GM12878 (cell line): ENCODE data around the gene SULT1C4. TPM values are rescaled to one million over a fixed set of nuclear protein-coding genes. Genes with fewer than 3 reads are reported as not detected.

Experiments used
- ATAC-seq: fragments of 200-7000 bp; cut with Tn5 transposase; 3 replicates; pipeline ENCODE4 v1.9.1; 2020; ENCODE audit warnings: mild to moderate bottlenecking, moderate library complexity
- BruUV-seq: library from RNA; stranded (reverse); fragments of 400-500 nt; replicated peaks from 2 replicates; lab custom pipeline; 2021; lab: Mats Ljungman, UMichigan
- CTCF ChIA-PET: fragments of 300-600 bp; sonication (Branson Sonifier 250); formaldehyde crosslinking; extraction: SDS; loops from one replicate; lab custom pipeline; 2021; ENCODE audit warnings: inconsistent platforms; lab: Yijun Ruan, JAX
- POLR2A ChIA-PET: fragments of 350-600 bp; formaldehyde crosslinking; extraction: SDS; loops from one replicate; lab custom pipeline; 2021; ENCODE audit warnings: inconsistent platforms; lab: Charles Lee
- RAD21 ChIA-PET: fragments of 300-600 bp; sonication (Branson Sonifier 250); formaldehyde crosslinking; loops from one replicate; lab custom pipeline; 2023; ENCODE audit warnings: antibody characterized with exemption; ENCODE audit not compliant: unreplicated experiment; lab: Charles Lee
- SMC1A ChIA-PET: fragments of 300-600 bp; sonication (Branson Sonifier 250); formaldehyde crosslinking; loops from one replicate; lab custom pipeline; 2023; ENCODE audit not compliant: unreplicated experiment, uncharacterized antibody; lab: Charles Lee
- DNase-seq: peaks from one replicate; pipeline ENCODE4 v3.0.0-alpha.2; 2011; ENCODE audit warnings: low read depth, low spot score
- FAIRE-seq: peaks from 3 replicates; lab custom pipeline; 2011; peaks lifted over from hg19 to GRCh38; lab: Jason Lieb, UNC
- H2AFZ ChIP-seq: 2 replicates; pipeline ENCODE4 v1.6.0; 2011; ENCODE audit warnings: low read depth, low read length, control low read depth; ENCODE audit not compliant: control insufficient read depth
- H3K27ac ChIP-seq: 2 replicates; pipeline ENCODE4 v1.5.1; 2011; ENCODE audit warnings: control low read depth; ENCODE audit not compliant: control insufficient read depth, insufficient read depth
- H3K27me3 ChIP-seq, 2 experiments: replicated peaks in 1 of 2; 2 replicates each; pipeline versions ENCODE4 v1.6.0 to v1.6.1; 2011; ENCODE audit warnings: low read length in 1 of 2; ENCODE audit not compliant: control insufficient read depth in 2 of 2, insufficient read depth in 2 of 2
- H3K36me3 ChIP-seq, 2 experiments: 2 replicates each; pipeline ENCODE4 v1.5.1; 2011; ENCODE audit warnings: low read length in 1 of 2; ENCODE audit not compliant: control insufficient read depth in 2 of 2, insufficient read depth in 2 of 2
- H3K4me1 ChIP-seq: 2 replicates; pipeline ENCODE4 v1.6.1; 2011; ENCODE audit warnings: mild to moderate bottlenecking, low read length, moderate library complexity, mixed read lengths; ENCODE audit not compliant: control insufficient read depth, insufficient read depth
- H3K4me2 ChIP-seq: 2 replicates; pipeline ENCODE4 v1.6.0; 2011; ENCODE audit warnings: control low read depth; ENCODE audit not compliant: control insufficient read depth, insufficient read depth
- H3K4me3 ChIP-seq: fragments of 200-600 bp; sonication (generic); 2 replicates; pipeline ENCODE4 v1.5.1; 2016
- H3K79me2 ChIP-seq: 2 replicates; pipeline ENCODE4 v1.6.0; 2011; ENCODE audit warnings: low read length; ENCODE audit not compliant: control insufficient read depth, insufficient read depth
- H3K9ac ChIP-seq: 2 replicates; pipeline ENCODE4 v1.8.0; 2011; ENCODE audit warnings: low read length, control low read depth, mixed read lengths; ENCODE audit not compliant: control insufficient read depth, insufficient read depth
- H3K9me3 ChIP-seq: replicated peaks from 3 replicates; pipeline ENCODE4 v1.5.1; 2011; ENCODE audit warnings: mild to moderate bottlenecking, low read length; ENCODE audit not compliant: control insufficient read depth, insufficient read depth
- H4K20me1 ChIP-seq: 2 replicates; pipeline ENCODE4 v1.6.0; 2011; ENCODE audit not compliant: control insufficient read depth, insufficient read depth
- BCL11A ChIP-seq: IDR thresholded peaks from 2 replicates; pipeline ENCODE4 v1.6.1; 2011; ENCODE audit warnings: low read depth, low read length
- BRCA1 ChIP-seq: IDR thresholded peaks from 2 replicates; pipeline ENCODE4 v1.6.1; 2011; ENCODE audit warnings: low read depth, low read length, improper control_type of control experiment
- CEBPB ChIP-seq, 2 experiments: fragments of 150-350 bp in 1 of 2; IDR thresholded peaks; 2 replicates each; pipeline ENCODE4 v1.6.1; 2012 to 2014; ENCODE audit warnings: low read depth in 2 of 2, low read length in 2 of 2, borderline replicate concordance in 1 of 2, inconsistent platforms in 1 of 2
- CHD1 ChIP-seq: IDR thresholded peaks from 2 replicates; pipeline ENCODE4 v1.6.1; 2012; ENCODE audit warnings: low read depth, low read length, improper control_type of control experiment
- E2F8 ChIP-seq: fragments of 450-650 bp; IDR thresholded peaks from 2 replicates; pipeline ENCODE4 v1.6.1; 2018; ENCODE audit warnings: mild to moderate bottlenecking, low read depth, moderate library complexity; ENCODE audit not compliant: partially characterized antibody
- JUND ChIP-seq: IDR thresholded peaks from 2 replicates; pipeline ENCODE4 v1.6.1; 2012; ENCODE audit warnings: low read depth, mild to moderate bottlenecking, low read length, improper control_type of control experiment, moderate library complexity
- LARP7 ChIP-seq: fragments of 450-650 bp; IDR thresholded peaks from 2 replicates; pipeline ENCODE4 v1.6.1; 2017; ENCODE audit warnings: mild to moderate bottlenecking
- MLLT1 ChIP-seq: fragments of 450-650 bp; IDR thresholded peaks from 2 replicates; pipeline ENCODE4 v1.6.1; 2016; ENCODE audit warnings: mild to moderate bottlenecking
- MTA3 ChIP-seq: IDR thresholded peaks from 2 replicates; pipeline ENCODE4 v1.6.1; 2012; ENCODE audit warnings: low read length, inconsistent platforms, borderline replicate concordance
- RELA ChIP-seq: fragments of 450-650 bp; IDR thresholded peaks from 2 replicates; pipeline ENCODE4 v1.8.0; 2014; ENCODE audit warnings: borderline replicate concordance; ENCODE audit not compliant: partially characterized antibody
- RFX5 ChIP-seq: IDR thresholded peaks from 2 replicates; pipeline ENCODE4 v1.6.1; 2011; ENCODE audit warnings: low read depth, low read length, improper control_type of control experiment
- SP1 ChIP-seq: IDR thresholded peaks from one replicate; pipeline ENCODE4 v1.6.1; 2011; ENCODE audit warnings: low read depth, low read length
- ZBED1 ChIP-seq: IDR thresholded peaks from 2 replicates; pipeline ENCODE4 v1.6.1; 2016; ENCODE audit warnings: borderline replicate concordance
- ZNF24 ChIP-seq: fragments of 450-650 bp; IDR thresholded peaks from 2 replicates; pipeline ENCODE4 v1.6.1; 2017; ENCODE audit warnings: antibody characterized with exemption, mild to moderate bottlenecking
- ZNF622 ChIP-seq: fragments of 450-650 bp; IDR thresholded peaks from 2 replicates; pipeline ENCODE4 v1.6.1; 2017; ENCODE audit warnings: mild to moderate bottlenecking, inconsistent platforms
- WGBS: methylation state at CpG from one replicate; pipeline ENCODE4 v1.1.6; 2016; ENCODE audit warnings: low lambda C conversion rate; ENCODE audit not compliant: insufficient replicate concordance, insufficient coverage; ENCODE audit errors: missing lambda C conversion rate; 5-methylcytosine and 5-hydroxymethylcytosine counted together
- in situ Hi-C: fragments of 300-500 bp; cut with MboI; formaldehyde crosslinking; loops from 9 replicates; pipeline ENCODE4 v1.14.3; 2018; ENCODE audit warnings: mixed read lengths
- intact Hi-C: fragments of 100-400 bp; cut with micrococcal nuclease; formaldehyde crosslinking; loops from one replicate; pipeline ENCODE4 v1.14.2; 2022; ENCODE audit not compliant: unreplicated experiment
- polyA plus RNA-seq, 11 experiments: library from polyadenylated mRNA; depleted of rRNA in 4 of 11; unstranded in 6 of 11; stranded (reverse) in 5 of 11; fragments of >200 nt; fragmentation: Nextera tagmentation in 4 of 11; fragmentation: Illumina TruSeq in 1 of 11; extraction: Ambion mirVana in 4 of 11; extraction: Trizol in 1 of 11; gene quantifications; 1 replicate in 1 of 11; 2 replicates in 10 of 11; pipeline versions ENCODE4 v1.2.1 to v1.2.3, GENCODE V29; 2011 to 2016; ENCODE audit warnings: inconsistent platforms in 2 of 11, missing spikeins in 2 of 11, low read depth in 1 of 11
- total RNA-seq, 4 experiments: library from RNA; depleted of rRNA in 3 of 4; stranded (reverse); fragments of >200 nt in 3 of 4; fragmentation: Illumina TruSeq in 1 of 4; extraction: Trizol in 1 of 4; gene quantifications; 2 replicates each; pipeline versions ENCODE4 v1.2.1 to v1.2.3, GENCODE V29; 2013 to 2021

SULT1C4 gene
- total and polyA plus RNA-seq, 10 of the 15 experiments (the other 5 are each of a cell fraction or from before 2014, with no cell fraction given) = 0.04 TPM; not detected in 9

- ChIA-PET RAD21 (no interaction called here), CTCF (interaction anchor here (0.9 to 1.6 kb wide), 3 partner anchors 130 to 291 kb away, joined by 3 to 4 read pairs (median 4); no protein-coding TSS in a partner anchor), SMC1A (interaction anchor here (0.8 kb wide), 1 partner anchor 239 kb away, joined by 3 read pairs; no protein-coding TSS in a partner anchor), POLR2A (no interaction called here)
- FAIRE-seq (no peak), DNase-seq (no peak), ATAC-seq (no peak)
- H3K27ac ChIP-seq = no peak overlapping the region
- no TSS peak for BruUV-seq
- H3K9ac ChIP-seq = no peak overlapping the region
- WGBS = 29% methylated on average over 3 of the region's 3 CpGs
- in situ Hi-C loops (no loop called here), intact Hi-C loops (no loop called here)
- H3K4me1 ChIP-seq = no peaks in the 10 kb centered on the region
- H3K4me3 ChIP-seq = no peak overlapping the region
- H3K9me3 ChIP-seq = no peaks in the 10 kb centered on the region
- no peak overlapping the region for H3K4me2 ChIP-seq
- H2AFZ ChIP-seq = no peak overlapping the region
- H3K79me2 ChIP-seq = no peaks in the 10 kb centered on the region
- H4K20me1 ChIP-seq = no peaks in the 10 kb centered on the region
- no peak for TF ChIP-seq JUND
- no peak for TF ChIP-seq BCL11A
- TF ChIP-seq BRCA1 = no peak
- H3K36me3 ChIP-seq = no peaks in the 10 kb centered on the region
- peaks cover 0 to 7% of the 10 kb centered on the region in 2 experiments; a peak in 1 of 4 replicates for H3K27me3 ChIP-seq
Measured at GRCh38 chr2:108345951-108346350, 31.8 kb upstream of the SULT1C4 start.

GRCh38 chr2:108346827-108347226 is 30.9 kb upstream of the SULT1C4 start:
- peaks cover 0 to 7% of the 10 kb centered on the region in 2 experiments; a peak in 1 of 4 replicates for H3K27me3 ChIP-seq
- no peak overlapping the region for H3K9ac ChIP-seq
- 6% methylated on average over 3 of the region's 3 CpGs for WGBS
- SMC1A ChIA-PET = interaction anchor here (0.6 to 0.8 kb wide), 2 partner anchors 238 to 290 kb away, joined by 3 read pairs; no protein-coding TSS in a partner anchor
- no peak for FAIRE-seq
- H2AFZ ChIP-seq = no peak overlapping the region
- no peaks in the 10 kb centered on the region for H3K9me3 ChIP-seq
- RAD21 ChIA-PET = no interaction called here
- no peaks in the 10 kb centered on the region for H3K79me2 ChIP-seq
- no peak overlapping the region for H3K4me2 ChIP-seq
- no TSS peak for BruUV-seq
- no peak for TF ChIP-seq ZBED1
- no peak for TF ChIP-seq CEBPB (IDR thresholded peaks at IDR 0.05; ENCODE audit: borderline replicate concordance in 1 of 2, low read depth in 2 of 2, low read length in 2 of 2)
- no peak for TF ChIP-seq SP1
- TF ChIP-seq ZNF24 = no peak
- TF ChIP-seq MLLT1 = no peak
- TF ChIP-seq RFX5 = no peak
- no peak for TF ChIP-seq MTA3
- TF ChIP-seq RELA = no peak
- no peak for TF ChIP-seq CHD1
- no peak for TF ChIP-seq ZNF622
- TF ChIP-seq E2F8 = no peak
- no peak for TF ChIP-seq LARP7
- in situ Hi-C loops = no loop called here
- CTCF ChIA-PET = interaction anchor here (0.9 to 1.6 kb wide), 3 partner anchors 131 to 290 kb away, joined by 3 to 4 read pairs (median 4); no protein-coding TSS in a partner anchor
- H3K4me3 ChIP-seq = no peak overlapping the region
- intact Hi-C loops = no loop called here
- no peak overlapping the region for H3K27ac ChIP-seq
- no peak for ATAC-seq
- no peaks in the 10 kb centered on the region for H3K36me3 ChIP-seq
- H4K20me1 ChIP-seq = no peaks in the 10 kb centered on the region
- POLR2A ChIA-PET = no interaction called here
- H3K4me1 ChIP-seq = no peaks in the 10 kb centered on the region
- DNase-seq = no peak
